ENCODE measurements around the gene GPR12. TPM values are rescaled to one million over a fixed set of nuclear protein-coding genes. Genes with fewer than 3 reads are reported as not detected.

The GPR12 gene
- total and polyA plus RNA-seq, 10 of the 15 experiments (the other 5 are each of a cell fraction or from before 2014, with no cell fraction given): not detected

- TF ChIP-seq E2F8 (IDR thresholded peaks at IDR 0.05; ENCODE audit: low read depth, partially characterized antibody): no peak
Observed at GRCh38 chr13:26710166-26710565, 50.4 kb downstream of the GPR12 start (continued).

- no peaks in the 10 kb centered on the region for H3K79me2 ChIP-seq (ENCODE audit: control insufficient read depth, insufficient read depth, low read length)
- H3K9me3 ChIP-seq (replicated peaks; ENCODE audit: control insufficient read depth, insufficient read depth, low read length): no peaks in the 10 kb centered on the region
- TF ChIP-seq ATF2 (IDR thresholded peaks at IDR 0.05; ENCODE audit: low read length): no peak
- TF ChIP-seq NRF1 (conservative IDR thresholded peaks at IDR 0.05; ENCODE audit: low read depth, low read length): no peak
- no peak for TF ChIP-seq ZNF24 (IDR thresholded peaks at IDR 0.05)
- no peak for TF ChIP-seq EZH2 (IDR thresholded peaks at IDR 0.05; ENCODE audit: borderline replicate concordance, control insufficient read depth, low read depth, low read length)
- TF ChIP-seq ZBTB4 (CRISPR knock-in tag; IDR thresholded peaks at IDR 0.05): no peak
- no peak for TF ChIP-seq BMI1 (IDR thresholded peaks at IDR 0.05; ENCODE audit: borderline replicate concordance)
- no peak for TF ChIP-seq PML (IDR thresholded peaks at IDR 0.05; ENCODE audit: low read length)
- no peak for TF ChIP-seq NFIC (IDR thresholded peaks at IDR 0.05; ENCODE audit: low read depth, low read length)
- no peak for TF ChIP-seq NFYB (IDR thresholded peaks at IDR 0.05; ENCODE audit: insufficient read depth, low read depth, low read length)
- TF ChIP-seq NBN (IDR thresholded peaks at IDR 0.05): no peak
- TF ChIP-seq SMAD1 (IDR thresholded peaks at IDR 0.05; ENCODE audit: low read depth, partially characterized antibody): no peak
- no peak for TF ChIP-seq FOXK2 (IDR thresholded peaks at IDR 0.05)
- DNase-seq (ENCODE audit: low read depth, low spot score) (no peak), FAIRE-seq (no peak), ATAC-seq (no peak)
- no TSS peak for BruUV-seq (replicated peaks)
- ChIA-PET CTCF (interaction anchor here (0.6 to 1.7 kb wide), 3 partner anchors 162 to 220 kb away, joined by 3 to 6 read pairs (median 3); no protein-coding TSS in a partner anchor), RAD21 (ENCODE audit: unreplicated experiment) (no interaction called here), SMC1A (ENCODE audit: uncharacterized antibody, unreplicated experiment) (no interaction called here), POLR2A (no interaction called here)
- intact Hi-C loops (cut with micrococcal nuclease; ENCODE audit: unreplicated experiment): loop anchor here (5.0 kb wide), 1 partner anchor 223 kb away; no protein-coding TSS in a partner anchor
- no peak overlapping the region for H2AFZ ChIP-seq (ENCODE audit: control insufficient read depth, low read depth, low read length)
- H3K27ac ChIP-seq (ENCODE audit: control insufficient read depth, insufficient read depth): no peak overlapping the region
- H3K4me2 ChIP-seq (ENCODE audit: control insufficient read depth, insufficient read depth): no peak overlapping the region
- no peaks in the 10 kb centered on the region for H4K20me1 ChIP-seq (ENCODE audit: control insufficient read depth, insufficient read depth)
- no peaks in the 10 kb centered on the region for H3K4me1 ChIP-seq (ENCODE audit: control insufficient read depth, insufficient read depth, low read length)
- in situ Hi-C loops (cut with MboI): no loop called here
- no peak overlapping the region for H3K9ac ChIP-seq (ENCODE audit: control insufficient read depth, insufficient read depth, low read length)
- H3K36me3 ChIP-seq (ENCODE audit: control insufficient read depth in 2 of 2, insufficient read depth in 2 of 2, low read length in 1 of 2): no peaks in the 10 kb centered on the region
- H3K27me3 ChIP-seq (replicated peaks in 1 of 2; ENCODE audit: control insufficient read depth in 2 of 2, insufficient read depth in 2 of 2, low read length in 1 of 2): no peaks in the 10 kb centered on the region
- H3K4me3 ChIP-seq: no peak overlapping the region
- WGBS (ENCODE audit: insufficient coverage, insufficient replicate concordance, low lambda C conversion rate, missing lambda C conversion rate): 45% methylated on average over 7 of the region's 7 CpGs
Observed at GRCh38 chr13:26709461-26709860, 51.1 kb downstream of the GPR12 start.

All from GM12878 (cell line).